T-cell (primary cell): ENCODE results near the gene WNT10A. TPM values are rescaled to one million over a fixed set of nuclear protein-coding genes. Genes with fewer than 3 reads are reported as not detected.

Experiments
- ATAC-seq, 4 experiments: fragments of 200-7000 bp in 3 of 4; fragments of 150-1000 bp in 1 of 4; cut with Tn5 transposase; replicated peaks in 1 of 4; 1 replicate in 3 of 4; 2 replicates in 1 of 4; pipeline ENCODE4 v1.10.0; 2021; ENCODE audit warnings: moderate library complexity in 3 of 4, mild to moderate bottlenecking in 2 of 4, moderate number of reproducible peaks in 1 of 4
- CTCF ChIA-PET, 2 donors: fragments of 300-600 bp; sonication (Branson Sonifier 250); formaldehyde crosslinking; loops; one replicate each; lab custom pipeline; 2022; ENCODE audit warnings: antibody characterized with exemption in 2 of 2; lab: Charles Lee
- POLR2A ChIA-PET, 2 donors: fragments of 300-600 bp; sonication (Branson Sonifier 250); formaldehyde crosslinking; loops; one replicate each; lab custom pipeline; 2022; ENCODE audit warnings: antibody characterized with exemption in 2 of 2; lab: Charles Lee
- DNase-seq, 35 experiments: peaks; one replicate each; pipeline versions ENCODE4 v3.0.0 to v3.0.0-alpha.2; 2013 to 2023
- H3K27ac ChIP-seq: one replicate; pipeline ENCODE4 v1.5.1; 2013; ENCODE audit warnings: low read length
- H3K27me3 ChIP-seq, 2 experiments: replicated peaks in 1 of 2; 1 replicate in 1 of 2; 2 replicates in 1 of 2; pipeline versions ENCODE4 v1.6.1 to v1.7.0; 2013; ENCODE audit warnings: low read length in 1 of 2, mixed read lengths in 1 of 2; ENCODE audit not compliant: control insufficient read depth in 2 of 2, insufficient read depth in 2 of 2; ENCODE audit errors: extremely low read depth in 1 of 2
- H3K36me3 ChIP-seq, 2 donors: 1 replicate in 1 of 2; 2 replicates in 1 of 2; pipeline versions ENCODE4 v1.6.1 to v1.7.0; 2013; ENCODE audit warnings: low read length in 1 of 2; ENCODE audit not compliant: control insufficient read depth in 2 of 2, insufficient read depth in 1 of 2; ENCODE audit errors: extremely low read depth in 1 of 2
- H3K4me1 ChIP-seq, 2 experiments: 1 replicate in 1 of 2; 2 replicates in 1 of 2; pipeline versions ENCODE4 v1.6.1 to v1.7.0; 2013; ENCODE audit warnings: low read length in 2 of 2, mixed read lengths in 1 of 2; ENCODE audit not compliant: insufficient read depth in 2 of 2, control insufficient read depth in 1 of 2; ENCODE audit errors: extremely low read depth in 1 of 2
- H3K4me3 ChIP-seq, 2 donors: 1 replicate in 1 of 2; 2 replicates in 1 of 2; pipeline versions ENCODE4 v1.5.1 to v1.7.0; 2013; ENCODE audit warnings: mild to moderate bottlenecking in 2 of 2, low read length in 1 of 2, moderate library complexity in 1 of 2; ENCODE audit not compliant: control insufficient read depth in 1 of 2; ENCODE audit errors: extremely low read depth in 1 of 2
- H3K9me3 ChIP-seq: 2 replicates; pipeline ENCODE4 v1.7.0; 2013
- H3K27ac Mint-ChIP-seq, 2 donors: one replicate each; pipeline ENCODE4 v1.8.0; 2020 to 2021; ENCODE audit warnings: mild to moderate bottlenecking in 2 of 2, mixed read lengths in 2 of 2
- H3K27me3 Mint-ChIP-seq, 2 donors: one replicate each; pipeline ENCODE4 v1.8.0; 2021 to 2022; ENCODE audit warnings: mixed read lengths in 2 of 2
- H3K36me3 Mint-ChIP-seq: one replicate; pipeline ENCODE4 v1.8.0; 2021; ENCODE audit warnings: mixed read lengths
- H3K4me1 Mint-ChIP-seq, 3 donors: one replicate each; pipeline ENCODE4 v1.8.0; 2020 to 2022; ENCODE audit warnings: mixed read lengths in 3 of 3, mild to moderate bottlenecking in 1 of 3
- H3K4me3 Mint-ChIP-seq, 3 donors: one replicate each; pipeline ENCODE4 v1.8.0; 2020 to 2022; ENCODE audit warnings: mild to moderate bottlenecking in 3 of 3, mixed read lengths in 3 of 3, moderate library complexity in 3 of 3
- H3K9me3 Mint-ChIP-seq, 3 donors: one replicate each; pipeline ENCODE4 v1.8.0; 2020 to 2022; ENCODE audit warnings: mixed read lengths in 3 of 3
- WGBS: methylation state at CpG from one replicate; pipeline ENCODE4 v1.1.5; 2013; ENCODE audit warnings: missing lambda C conversion rate; ENCODE audit not compliant: insufficient coverage; 5-methylcytosine and 5-hydroxymethylcytosine counted together
- total RNA-seq, 35 experiments: library from RNA in 6 of 35; stranded (reverse) in 6 of 35; fragments of 120-200 nt in 1 of 35; gene quantifications; one replicate each; pipeline versions ENCODE4 v1.2.1 to v1.2.4 and lab custom pipeline; 2013 to 2026

WNT10A gene
- total RNA-seq, 5 donors from 2014 or later (not counting 1 experiment from before 2014, with no cell fraction given), result 3.1 to 10.7 (median 6.1) TPM

- Mint-ChIP-seq H3K27me3 (peaks cover 14 to 23% of the 10 kb centered on the region in 2 donors), H3K36me3 (no peaks in the 10 kb centered on the region), H3K27ac (no peak overlapping the region), H3K4me3 (no peak overlapping the region), H3K9me3 (no peaks in the 10 kb centered on the region), H3K4me1 (peaks cover 42 to 56% (median 49%) of the 10 kb centered on the region in 3 donors)
- DNase-seq, result peak in 1 of 35 experiments; percentile 18
- peaks cover 14 to 69% of the 10 kb centered on the region in 2 experiments for H3K27me3 ChIP-seq
- H3K27ac ChIP-seq, result no peak overlapping the region
- no peak overlapping the region for H3K4me3 ChIP-seq
- H3K9me3 ChIP-seq, result no peaks in the 10 kb centered on the region
- no CpG with 5 or more reads among the region's 6 CpGs for WGBS
- no peak for ATAC-seq
- ChIA-PET POLR2A (interaction anchor here in 1 of 2 donors (2.3 kb wide), 1 partner anchor 20 kb away, joined by 10 read pairs; no protein-coding TSS in a partner anchor), CTCF (interaction anchor here (0.5 to 13.6 kb wide), 18 partner anchors 10 to 720 kb away, joined by 3 to 239 read pairs (median 8); no protein-coding TSS in a partner anchor)
- H3K4me1 ChIP-seq, result peaks cover 0 to 74% of the 10 kb centered on the region in 2 experiments
- H3K36me3 ChIP-seq, result no peaks in the 10 kb centered on the region
Observed at GRCh38 chr2:218877331-218877730, 3.3 kb upstream of the WNT10A start.

- no peak overlapping the region for H3K27ac Mint-ChIP-seq
Observed at GRCh38 chr2:218877891-218878290, 2.8 kb upstream of the WNT10A start.

GRCh38 chr2:218878486-218878885 is 2.2 kb upstream of the WNT10A start:
- Mint-ChIP-seq H3K27ac (no peak overlapping the region), H3K4me1 (peaks cover 45 to 56% (median 50%) of the 10 kb centered on the region in 3 donors), H3K4me3 (peak overlapping the region in 1 of 3 donors; percentile 28)

More at GRCh38 chr2:218877891-218878290, 2.8 kb upstream of the WNT10A start:
- Histone ChIP-seq H3K9me3 (no peaks in the 10 kb centered on the region), H3K4me3 (no peak overlapping the region), H3K36me3 (no peaks in the 10 kb centered on the region), H3K27ac (no peak overlapping the region), H3K4me1 (peaks cover 0 to 74% of the 10 kb centered on the region in 2 experiments), H3K27me3 (peaks cover 14 to 68% of the 10 kb centered on the region in 2 experiments)
- ChIA-PET CTCF (interaction anchor here (0.5 to 13.6 kb wide), 8 partner anchors 15 to 719 kb away, joined by 3 to 239 read pairs (median 6); no protein-coding TSS in a partner anchor), POLR2A (no interaction called here)
- peaks cover 12 to 17% of the 10 kb centered on the region in 2 donors for H3K27me3 Mint-ChIP-seq
- no peak overlapping the region for H3K4me3 Mint-ChIP-seq
- no peaks in the 10 kb centered on the region for H3K36me3 Mint-ChIP-seq
- DNase-seq (no peak), ATAC-seq (no peak)
- no peaks in the 10 kb centered on the region for H3K9me3 Mint-ChIP-seq
- 100% methylated on average over 1 of the region's 5 CpGs for WGBS
- H3K4me1 Mint-ChIP-seq, result peaks cover 44 to 56% (median 51%) of the 10 kb centered on the region in 3 donors

GRCh38 chr2:218878926-218879761 is 1.5 kb upstream of the WNT10A start:
- H3K36me3 Mint-ChIP-seq, result no peaks in the 10 kb centered on the region
- POLR2A ChIA-PET, result interaction anchor here (0.6 to 2.1 kb wide), 9 partner anchors 14 to 652 kb away, joined by 4 to 10 read pairs (median 6); no protein-coding TSS in a partner anchor
- peak overlapping the region; percentile 53 to 58 for H3K4me3 ChIP-seq
- H3K27me3 ChIP-seq, result peaks cover 11 to 65% of the 10 kb centered on the region in 2 experiments
- 57% methylated on average over 5 of the region's 16 CpGs for WGBS
- H3K4me1 Mint-ChIP-seq, result peaks cover 44 to 58% (median 52%) of the 10 kb centered on the region in 3 donors
- ATAC-seq (no peak), DNase-seq (no peak)
- H3K27ac ChIP-seq, result peak overlapping the region; percentile 56
- H3K4me3 Mint-ChIP-seq, result peak overlapping the region; percentile 82 to 88 (median 82)
- H3K4me1 ChIP-seq, result peaks cover 2 to 72% of the 10 kb centered on the region in 2 experiments
- H3K9me3 ChIP-seq, result no peaks in the 10 kb centered on the region
- H3K36me3 ChIP-seq, result no peaks in the 10 kb centered on the region
- CTCF ChIA-PET, result interaction anchor here (0.6 to 13.6 kb wide), 5 partner anchors 14 to 28 kb away, joined by 4 to 239 read pairs (median 33); no protein-coding TSS in a partner anchor
- no peaks in the 10 kb centered on the region for H3K9me3 Mint-ChIP-seq
- H3K27ac Mint-ChIP-seq, result peak overlapping the region; percentile 89 to 91
- peaks cover 7 to 12% of the 10 kb centered on the region in 2 donors for H3K27me3 Mint-ChIP-seq

More at GRCh38 chr2:218878486-218878885, 2.2 kb upstream of the WNT10A start:
- Histone ChIP-seq H3K27ac (no peak overlapping the region), H3K4me1 (peaks cover 2 to 72% of the 10 kb centered on the region in 2 experiments), H3K27me3 (peaks cover 11 to 68% of the 10 kb centered on the region in 2 experiments), H3K36me3 (no peaks in the 10 kb centered on the region), H3K9me3 (no peaks in the 10 kb centered on the region), H3K4me3 (no peak overlapping the region)
- DNase-seq, result no peak
- no peak for ATAC-seq
- ChIA-PET CTCF (interaction anchor here (0.6 to 13.6 kb wide), 4 partner anchors 14 to 27 kb away, joined by 4 to 239 read pairs (median 112); no protein-coding TSS in a partner anchor), POLR2A (interaction anchor here (0.6 to 1.8 kb wide), 3 partner anchors 19 to 652 kb away, joined by 4 to 5 read pairs (median 5); no protein-coding TSS in a partner anchor)
- no peaks in the 10 kb centered on the region for H3K9me3 Mint-ChIP-seq
- 97% methylated on average over 5 of the region's 6 CpGs for WGBS
- H3K27me3 Mint-ChIP-seq, result peaks cover 8 to 13% of the 10 kb centered on the region in 2 donors
- no peaks in the 10 kb centered on the region for H3K36me3 Mint-ChIP-seq

- WGBS, result 24% methylated on average over 9 of the region's 11 CpGs
- POLR2A ChIA-PET, result interaction anchor here (0.8 to 2.1 kb wide), 7 partner anchors 13 to 397 kb away, joined by 5 to 10 read pairs (median 6); no protein-coding TSS in a partner anchor
- Histone ChIP-seq H3K4me1 (peaks cover 2 to 76% of the 10 kb centered on the region in 2 experiments), H3K36me3 (no peaks in the 10 kb centered on the region), H3K9me3 (no peaks in the 10 kb centered on the region), H3K27ac (peak overlapping the region; percentile 56), H3K4me3 (peak overlapping the region; percentile 53 to 58), H3K27me3 (peaks cover 9 to 63% of the 10 kb centered on the region in 2 experiments)
- no peaks in the 10 kb centered on the region for H3K9me3 Mint-ChIP-seq
- CTCF ChIA-PET, result interaction anchor here (0.5 to 13.6 kb wide), 4 partner anchors 13 to 332 kb away, joined by 7 to 239 read pairs (median 112); no protein-coding TSS in a partner anchor
- H3K4me3 Mint-ChIP-seq, result peak overlapping the region; percentile 82 to 88 (median 82)
- no peak for ATAC-seq
- peak in 1 of 35 experiments; percentile 30 for DNase-seq
- peak overlapping the region; percentile 89 to 91 for H3K27ac Mint-ChIP-seq
- H3K36me3 Mint-ChIP-seq, result no peaks in the 10 kb centered on the region
- H3K27me3 Mint-ChIP-seq, result peaks cover under 1 to 6% of the 10 kb centered on the region in 2 donors
- peaks cover 48 to 60% (median 58%) of the 10 kb centered on the region in 3 donors for H3K4me1 Mint-ChIP-seq
Observed at GRCh38 chr2:218879776-218880101, 913 bp upstream of the WNT10A start.
